Endothelial cell of umbilical vein (primary cell): ENCODE results near the gene PRUNE2. TPM values are rescaled to one million over a fixed set of nuclear protein-coding genes. Genes with fewer than 3 reads are reported as not detected.

Experiments used
- BruUV-seq: library from RNA; stranded (reverse); fragments of 400-500 nt; replicated peaks from 2 replicates; lab custom pipeline; 2021; lab: Mats Ljungman, UMichigan
- CTCF ChIA-PET: fragments of 300-600, 350-600 bp; sonication (Branson Sonifier 250); formaldehyde crosslinking; loops from one replicate; lab custom pipeline; 2021; ENCODE audit warnings: antibody characterized with exemption, inconsistent platforms; lab: Charles Lee
- POLR2A ChIA-PET: fragments of 300-600, 350-600 bp; sonication (Branson Sonifier 250); formaldehyde crosslinking; loops from one replicate; lab custom pipeline; 2021; ENCODE audit warnings: antibody characterized with exemption, inconsistent platforms; lab: Charles Lee
- DNase-seq: peaks from one replicate; pipeline ENCODE4 v3.0.0-alpha.2; 2011; ENCODE audit warnings: low read depth, low spot score
- FAIRE-seq: peaks from 2 replicates; lab custom pipeline; 2011; peaks lifted over from hg19 to GRCh38; lab: Jason Lieb, UNC
- H2AFZ ChIP-seq: 2 replicates; pipeline ENCODE4 v1.6.0; 2012; ENCODE audit warnings: low read depth, low read length, control low read depth, inconsistent platforms
- H3K27ac ChIP-seq: 2 replicates; pipeline ENCODE4 v1.5.1; 2011; ENCODE audit warnings: low read depth, mild to moderate bottlenecking, control low read depth, low read length, moderate library complexity; ENCODE audit not compliant: insufficient read depth
- H3K27me3 ChIP-seq, 2 experiments: 2 replicates each; pipeline versions ENCODE4 v1.6.0 to v1.6.1; 2011; ENCODE audit warnings: low read length in 2 of 2, mixed read lengths in 1 of 2; ENCODE audit not compliant: control insufficient read depth in 2 of 2, insufficient read depth in 2 of 2
- H3K36me3 ChIP-seq, 2 experiments: 2 replicates in 1 of 2; 3 replicates in 1 of 2; pipeline ENCODE4 v1.5.1; 2011; ENCODE audit warnings: low read length in 2 of 2, mild to moderate bottlenecking in 1 of 2, moderate library complexity in 1 of 2; ENCODE audit not compliant: control insufficient read depth in 2 of 2, insufficient read depth in 2 of 2; ENCODE audit errors: extremely low read depth in 1 of 2
- H3K4me1 ChIP-seq: 3 replicates; pipeline ENCODE4 v1.5.1; 2011; ENCODE audit warnings: mild to moderate bottlenecking, low read length; ENCODE audit not compliant: control insufficient read depth, insufficient read depth; ENCODE audit errors: extremely low read depth
- H3K4me2 ChIP-seq: 2 replicates; pipeline ENCODE4 v1.6.1; 2011; ENCODE audit warnings: low read length, control low read depth, mixed read lengths; ENCODE audit not compliant: insufficient read depth
- H3K4me3 ChIP-seq, 3 experiments: fragments of 200-600 bp in 1 of 3; sonication (generic), shearing (Covaris generic) in 1 of 3; replicated peaks in 1 of 3; 2 replicates each; pipeline ENCODE4 v1.5.1; 2011 to 2016; ENCODE audit warnings: control low read depth in 3 of 3, low read length in 3 of 3, mild to moderate bottlenecking in 2 of 3, inconsistent platforms in 1 of 3, low read depth in 1 of 3, moderate library complexity in 1 of 3; ENCODE audit not compliant: insufficient read depth in 1 of 3
- H3K79me2 ChIP-seq: 2 replicates; pipeline ENCODE4 v1.6.0; 2012; ENCODE audit warnings: low read length, inconsistent platforms; ENCODE audit not compliant: control insufficient read depth, insufficient read depth
- H3K9ac ChIP-seq: replicated peaks from 2 replicates; pipeline ENCODE3; 2011; ENCODE audit warnings: low read length, control low read depth; ENCODE audit not compliant: insufficient read depth; ENCODE audit errors: extremely low read depth
- H3K9me1 ChIP-seq: replicated peaks from 3 replicates; pipeline ENCODE4 v1.6.0; 2011; ENCODE audit warnings: mild to moderate bottlenecking, low read length; ENCODE audit not compliant: control insufficient read depth, insufficient read depth; ENCODE audit errors: extremely low read depth
- H3K9me3 ChIP-seq: replicated peaks from 2 replicates; pipeline ENCODE4 v1.5.1; 2012; ENCODE audit warnings: low read length, inconsistent platforms; ENCODE audit not compliant: control insufficient read depth, insufficient read depth
- H4K20me1 ChIP-seq: replicated peaks from 2 replicates; pipeline ENCODE3; 2011; ENCODE audit warnings: mild to moderate bottlenecking, low read length; ENCODE audit not compliant: control insufficient read depth, insufficient read depth; ENCODE audit errors: extremely low read depth
- EZH2 ChIP-seq: IDR thresholded peaks from 2 replicates; pipeline ENCODE4 v1.6.1; 2012; ENCODE audit warnings: borderline replicate concordance, low read depth, mild to moderate bottlenecking, moderate library complexity, low read length, inconsistent platforms; ENCODE audit not compliant: severe bottlenecking
- FOS ChIP-seq: IDR thresholded peaks from 2 replicates; pipeline ENCODE4 v1.6.1; 2011; ENCODE audit warnings: mild to moderate bottlenecking, low read length, moderate library complexity, borderline replicate concordance; ENCODE audit not compliant: insufficient read depth
- GATA2 ChIP-seq: IDR thresholded peaks from 2 replicates; pipeline ENCODE4 v1.7.0; 2011; ENCODE audit warnings: low read depth, mild to moderate bottlenecking, moderate library complexity, mixed read lengths, low read length; ENCODE audit not compliant: insufficient read length, insufficient read depth
- JUN ChIP-seq: IDR thresholded peaks from 2 replicates; pipeline ENCODE4 v1.6.1; 2011; ENCODE audit warnings: borderline replicate concordance, low read depth; ENCODE audit not compliant: insufficient read length, insufficient read depth
- MAX ChIP-seq: IDR thresholded peaks from 2 replicates; pipeline ENCODE4 v1.6.1; 2011; ENCODE audit not compliant: insufficient read depth, insufficient read length
- MYC ChIP-seq: IDR thresholded peaks from one replicate; pipeline ENCODE4 v1.6.1; 2011; ENCODE audit warnings: mild to moderate bottlenecking, low read depth, low read length
- POLR2A ChIP-seq: IDR thresholded peaks from 2 replicates; pipeline ENCODE4 v1.6.1; 2012; ENCODE audit warnings: low read depth, mild to moderate bottlenecking, control low read depth, low read length
- POLR2AphosphoS5 ChIP-seq: IDR thresholded peaks from 2 replicates; pipeline ENCODE4 v1.6.1; 2012; ENCODE audit warnings: low read depth, mild to moderate bottlenecking, control low read depth, low read length, moderate library complexity; ENCODE audit not compliant: insufficient read depth
- dilution Hi-C: fragments of 300-500 bp; cut with MboI; formaldehyde crosslinking; loops from one replicate; pipeline ENCODE4 v1.15.0; 2019; ENCODE audit warnings: low sequenced_read_pairs; ENCODE audit not compliant: extremely low pct_ligation_motif_present
- intact Hi-C: fragments of 100-400 bp; cut with micrococcal nuclease; formaldehyde crosslinking; loops from one replicate; pipeline ENCODE4 v1.10.0; 2022
- polyA plus RNA-seq, 4 experiments: library from polyadenylated mRNA; depleted of rRNA in 3 of 4; stranded (reverse) in 3 of 4; unstranded in 1 of 4; fragments of >200 nt; gene quantifications; 2 replicates each; pipeline versions ENCODE4 v1.2.1 to v1.2.3, GENCODE V29; 2011 to 2012; ENCODE audit warnings: missing spikeins in 1 of 4
- total RNA-seq: library from RNA; stranded (reverse); gene quantifications from 2 replicates; pipeline ENCODE4 v1.2.3, GENCODE V29; 2021
- TF ChIP-seq, protein P1 (sequence below), 2 donors: IDR thresholded peaks; 1 replicate in 1 of 2; 2 replicates in 1 of 2; pipeline ENCODE4 v1.5.1; 2011; ENCODE audit warnings: low read length in 2 of 2, mild to moderate bottlenecking in 2 of 2, moderate library complexity in 2 of 2, control low read depth in 1 of 2, inconsistent platforms in 1 of 2, low read depth in 1 of 2; ENCODE audit not compliant: insufficient read depth in 1 of 2; ENCODE audit errors: extremely low read depth in 1 of 2

The PRUNE2 gene
- total and polyA plus RNA-seq, 2 donors (not counting 3 experiments of a cell fraction or from before 2014, with no cell fraction given) = 15.8 to 21.7 TPM

- Histone ChIP-seq H3K9me3 (no peaks in the 10 kb centered on the region), H3K36me3 (no peaks in the 10 kb centered on the region), H3K9ac (peak overlapping the region; percentile 83), H3K4me3 (peak overlapping the region in 1 of 3 experiments; percentile 78), H3K79me2 (no peaks in the 10 kb centered on the region), H2AFZ (peak overlapping the region; percentile 100), H4K20me1 (no peaks in the 10 kb centered on the region), H3K4me2 (peak overlapping the region; percentile 91), H3K27me3 (no peaks in the 10 kb centered on the region), H3K9me1 (no peaks in the 10 kb centered on the region), H3K4me1 (peaks cover 34% of the 10 kb centered on the region), H3K27ac (no peak overlapping the region)
- TF ChIP-seq MYC (no peak), MAX (no peak), POLR2A (no peak), POLR2AphosphoS5 (no peak), EZH2 (no peak), GATA2 (no peak), JUN (no peak), FOS (no peak)
- TF ChIP-seq, protein P1, sequence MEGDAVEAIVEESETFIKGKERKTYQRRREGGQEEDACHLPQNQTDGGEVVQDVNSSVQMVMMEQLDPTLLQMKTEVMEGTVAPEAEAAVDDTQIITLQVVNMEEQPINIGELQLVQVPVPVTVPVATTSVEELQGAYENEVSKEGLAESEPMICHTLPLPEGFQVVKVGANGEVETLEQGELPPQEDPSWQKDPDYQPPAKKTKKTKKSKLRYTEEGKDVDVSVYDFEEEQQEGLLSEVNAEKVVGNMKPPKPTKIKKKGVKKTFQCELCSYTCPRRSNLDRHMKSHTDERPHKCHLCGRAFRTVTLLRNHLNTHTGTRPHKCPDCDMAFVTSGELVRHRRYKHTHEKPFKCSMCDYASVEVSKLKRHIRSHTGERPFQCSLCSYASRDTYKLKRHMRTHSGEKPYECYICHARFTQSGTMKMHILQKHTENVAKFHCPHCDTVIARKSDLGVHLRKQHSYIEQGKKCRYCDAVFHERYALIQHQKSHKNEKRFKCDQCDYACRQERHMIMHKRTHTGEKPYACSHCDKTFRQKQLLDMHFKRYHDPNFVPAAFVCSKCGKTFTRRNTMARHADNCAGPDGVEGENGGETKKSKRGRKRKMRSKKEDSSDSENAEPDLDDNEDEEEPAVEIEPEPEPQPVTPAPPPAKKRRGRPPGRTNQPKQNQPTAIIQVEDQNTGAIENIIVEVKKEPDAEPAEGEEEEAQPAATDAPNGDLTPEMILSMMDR (IDR thresholded peaks at IDR 0.05; ENCODE audit: extremely low read depth in 1 of 2, insufficient read depth in 1 of 2, low read depth in 1 of 2, low read length in 2 of 2) = no peak
- dilution Hi-C loops (no loop called here), intact Hi-C loops (no loop called here)
- POLR2A ChIA-PET = no interaction called here
- BruUV-seq = no TSS peak
- no peak for DNase-seq
- CTCF ChIA-PET = interaction anchor here (1.0 to 1.6 kb wide), 6 partner anchors 9 to 235 kb away, joined by 3 to 9 read pairs (median 6); no protein-coding TSS in a partner anchor
- FAIRE-seq = no peak
Measured at GRCh38 chr9:76692458-76693129, 213.3 kb downstream of the PRUNE2 start.
